BJ (cell line): ENCODE results near the gene GFER. TPM values are rescaled to one million over a fixed set of nuclear protein-coding genes. Genes with fewer than 3 reads are reported as not detected.
A peak's percentile ranks its signal among the peaks of the same experiment; 100 is the strongest.

Experiments
- CTCF ChIA-PET: fragments of 350-600 bp; formaldehyde crosslinking; extraction: SDS; loops from one replicate; lab custom pipeline; 2021; ENCODE audit warnings: antibody characterized with exemption, inconsistent platforms; lab: Yijun Ruan, JAX
- POLR2A ChIA-PET: fragments of 300-600 bp; sonication (Branson Sonifier 250); formaldehyde crosslinking; extraction: SDS; loops from one replicate; lab custom pipeline; 2021; ENCODE audit warnings: antibody characterized with exemption; lab: Charles Lee
- DNase-seq: peaks from one replicate; pipeline ENCODE4 v3.0.0-alpha.2; 2011; ENCODE audit warnings: low read depth
- H3K27me3 ChIP-seq: 2 replicates; pipeline ENCODE4 v1.6.0; 2011; ENCODE audit warnings: low read length; ENCODE audit not compliant: control insufficient read depth, insufficient read depth
- H3K36me3 ChIP-seq: 2 replicates; pipeline ENCODE4 v1.5.1; 2011; ENCODE audit warnings: low read length; ENCODE audit not compliant: control insufficient read depth, insufficient read depth
- H3K4me3 ChIP-seq: 2 replicates; pipeline ENCODE4 v1.5.1; 2011; ENCODE audit warnings: low read depth, mild to moderate bottlenecking, control low read depth, low read length
- polyA plus RNA-seq: library from polyadenylated mRNA; depleted of rRNA; stranded (reverse); fragments of >200 nt; gene quantifications from 2 replicates; pipeline ENCODE4 v1.2.3, GENCODE V29; 2011
- TF ChIP-seq, protein P1 (sequence below): IDR thresholded peaks from 2 replicates; pipeline ENCODE4 v1.5.1; 2011; ENCODE audit warnings: low read depth, mild to moderate bottlenecking, control low read depth, inconsistent platforms, low read length, moderate library complexity; ENCODE audit not compliant: insufficient read depth

GFER gene
- polyA plus RNA-seq, 1 experiment = 19.8 TPM

DNA sequence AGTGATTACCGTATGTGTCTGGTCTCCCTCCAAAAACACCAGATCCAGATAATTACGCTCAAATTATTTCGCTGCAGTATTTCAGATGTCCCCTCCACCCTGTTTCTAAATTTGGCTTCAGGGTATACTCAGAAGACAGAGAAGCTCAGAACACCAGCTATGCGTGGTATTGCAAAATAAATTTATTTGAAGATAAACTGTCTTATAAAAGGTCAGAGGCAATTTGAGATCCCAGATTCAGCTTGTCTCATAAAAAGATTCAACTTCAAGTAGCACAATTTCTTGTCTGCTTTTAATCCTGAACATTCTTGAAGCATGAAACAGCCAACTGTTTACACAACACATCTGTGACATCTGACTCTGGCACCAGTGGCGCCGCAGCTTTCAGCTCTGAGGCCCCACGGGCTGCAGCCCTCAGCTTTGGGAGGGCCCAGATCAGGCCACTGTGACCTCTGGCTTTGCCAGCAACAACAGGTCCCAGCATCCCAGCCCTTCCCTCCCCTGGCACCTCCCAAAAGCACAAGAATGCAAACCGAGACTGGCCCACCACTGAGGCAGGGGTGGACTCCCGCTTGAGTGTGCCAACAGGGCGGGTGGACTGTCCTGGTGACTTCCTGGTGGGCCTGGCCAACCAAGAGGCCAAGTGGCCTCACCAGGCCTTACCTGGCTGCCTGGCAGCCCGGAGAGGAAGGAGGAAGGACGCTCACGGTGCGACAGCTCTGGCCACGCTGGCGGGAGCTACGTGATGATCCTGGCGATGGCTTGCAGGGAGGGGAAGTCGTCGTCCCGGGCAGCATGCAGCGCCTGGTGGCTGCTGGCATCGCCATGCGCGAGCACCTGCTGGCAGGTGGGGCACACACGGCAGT is 13.7 kb downstream of the GFER start:
- peak; percentile 60 for DNase-seq
- CTCF ChIA-PET = interaction anchor here (0.6 to 1.5 kb wide), 4 partner anchors 15 to 143 kb away, joined by 3 to 5 read pairs (median 4); no protein-coding TSS in a partner anchor
- TF ChIP-seq, protein P1, sequence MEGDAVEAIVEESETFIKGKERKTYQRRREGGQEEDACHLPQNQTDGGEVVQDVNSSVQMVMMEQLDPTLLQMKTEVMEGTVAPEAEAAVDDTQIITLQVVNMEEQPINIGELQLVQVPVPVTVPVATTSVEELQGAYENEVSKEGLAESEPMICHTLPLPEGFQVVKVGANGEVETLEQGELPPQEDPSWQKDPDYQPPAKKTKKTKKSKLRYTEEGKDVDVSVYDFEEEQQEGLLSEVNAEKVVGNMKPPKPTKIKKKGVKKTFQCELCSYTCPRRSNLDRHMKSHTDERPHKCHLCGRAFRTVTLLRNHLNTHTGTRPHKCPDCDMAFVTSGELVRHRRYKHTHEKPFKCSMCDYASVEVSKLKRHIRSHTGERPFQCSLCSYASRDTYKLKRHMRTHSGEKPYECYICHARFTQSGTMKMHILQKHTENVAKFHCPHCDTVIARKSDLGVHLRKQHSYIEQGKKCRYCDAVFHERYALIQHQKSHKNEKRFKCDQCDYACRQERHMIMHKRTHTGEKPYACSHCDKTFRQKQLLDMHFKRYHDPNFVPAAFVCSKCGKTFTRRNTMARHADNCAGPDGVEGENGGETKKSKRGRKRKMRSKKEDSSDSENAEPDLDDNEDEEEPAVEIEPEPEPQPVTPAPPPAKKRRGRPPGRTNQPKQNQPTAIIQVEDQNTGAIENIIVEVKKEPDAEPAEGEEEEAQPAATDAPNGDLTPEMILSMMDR = no peak
- Histone ChIP-seq H3K4me3 (no peak overlapping the region), H3K36me3 (peaks cover 42% of the 10 kb centered on the region), H3K27me3 (no peaks in the 10 kb centered on the region)
- POLR2A ChIA-PET = no interaction called here

DNA sequence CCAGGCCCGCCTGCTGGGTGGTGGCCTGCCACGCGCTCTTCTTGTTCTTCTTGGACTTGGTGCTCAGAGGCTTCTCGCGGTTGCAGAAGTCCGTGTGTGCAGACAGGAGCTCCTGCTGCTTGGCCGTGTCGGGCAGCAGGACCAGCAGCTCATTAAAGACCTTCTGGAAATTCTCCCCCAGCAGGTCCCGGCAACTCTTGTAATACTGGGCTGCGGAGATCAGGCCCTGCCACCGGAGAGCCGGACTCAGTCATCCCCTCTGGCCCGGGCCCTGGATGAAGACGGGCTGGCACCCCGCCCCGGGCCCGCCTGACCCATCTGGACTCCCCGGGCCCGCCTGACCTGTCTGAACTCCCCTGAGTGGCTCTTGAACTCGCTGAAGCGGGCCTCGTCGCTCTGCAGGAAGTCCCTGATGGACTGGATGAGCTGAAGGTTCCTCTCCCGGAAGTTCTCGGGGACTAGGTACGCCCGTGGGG is 14.4 kb downstream of the GFER start:
- DNase-seq = no peak
- peaks cover 48% of the 10 kb centered on the region for H3K36me3 ChIP-seq
- H3K27me3 ChIP-seq = no peaks in the 10 kb centered on the region
- POLR2A ChIA-PET = no interaction called here
- CTCF ChIA-PET = interaction anchor here (1.2 kb wide), 1 partner anchor 15 kb away, joined by 5 read pairs; no protein-coding TSS in a partner anchor
- TF ChIP-seq, protein P1 = no peak
- no peak overlapping the region for H3K4me3 ChIP-seq

DNA sequence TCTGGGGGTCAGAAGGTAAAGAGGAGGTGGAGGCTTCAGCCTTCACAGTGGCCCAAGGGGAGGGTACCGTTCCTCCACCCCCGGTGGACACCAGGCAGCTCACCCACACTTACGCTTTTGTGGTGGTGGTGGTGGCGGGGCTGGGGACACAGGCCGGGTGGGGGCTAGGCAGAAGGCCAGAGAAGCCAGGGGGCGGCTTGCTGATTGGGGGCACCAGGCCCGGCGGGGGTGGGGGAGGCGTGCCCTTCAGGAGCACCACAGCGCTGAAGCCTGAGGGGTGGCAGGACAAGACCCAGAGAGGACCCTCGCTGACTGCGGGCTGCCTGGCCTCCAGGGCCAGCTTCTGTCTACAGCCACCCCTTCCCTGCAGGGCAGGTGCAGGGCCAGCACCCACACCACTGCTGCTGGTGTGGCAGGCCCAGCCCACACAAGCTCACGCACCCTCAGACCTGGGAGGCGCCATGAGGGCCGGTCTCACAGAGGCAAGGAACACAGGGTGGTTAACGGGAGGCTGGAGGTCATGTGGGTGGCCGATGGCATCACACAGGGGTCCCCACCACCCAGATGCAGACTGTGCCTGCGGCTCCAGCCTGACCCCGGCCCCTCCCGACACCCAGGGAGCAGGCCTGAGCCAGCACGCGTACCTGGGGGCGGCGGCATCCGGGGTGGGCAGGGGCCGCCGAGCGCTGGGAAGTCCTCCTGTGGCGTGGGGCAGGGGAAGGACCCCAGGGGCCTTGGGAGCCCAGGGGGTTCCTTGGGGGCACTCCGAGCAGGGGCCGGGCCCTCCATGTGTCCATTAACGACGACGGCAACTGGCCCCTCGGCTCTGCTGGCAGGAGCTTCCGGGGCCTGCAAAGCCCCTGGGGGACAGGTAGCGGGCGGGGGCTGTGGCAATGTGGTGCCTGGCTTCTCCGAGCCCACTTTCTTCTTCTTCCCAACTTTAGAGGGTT is 15.1 kb downstream of the GFER start:
- POLR2A ChIA-PET = no interaction called here
- CTCF ChIA-PET = interaction anchor here (1.2 kb wide), 1 partner anchor 14 kb away, joined by 5 read pairs; no protein-coding TSS in a partner anchor
- TF ChIP-seq, protein P1 = no peak
- Histone ChIP-seq H3K36me3 (peaks cover 48% of the 10 kb centered on the region), H3K4me3 (no peak overlapping the region), H3K27me3 (no peaks in the 10 kb centered on the region)
- no peak for DNase-seq

DNA sequence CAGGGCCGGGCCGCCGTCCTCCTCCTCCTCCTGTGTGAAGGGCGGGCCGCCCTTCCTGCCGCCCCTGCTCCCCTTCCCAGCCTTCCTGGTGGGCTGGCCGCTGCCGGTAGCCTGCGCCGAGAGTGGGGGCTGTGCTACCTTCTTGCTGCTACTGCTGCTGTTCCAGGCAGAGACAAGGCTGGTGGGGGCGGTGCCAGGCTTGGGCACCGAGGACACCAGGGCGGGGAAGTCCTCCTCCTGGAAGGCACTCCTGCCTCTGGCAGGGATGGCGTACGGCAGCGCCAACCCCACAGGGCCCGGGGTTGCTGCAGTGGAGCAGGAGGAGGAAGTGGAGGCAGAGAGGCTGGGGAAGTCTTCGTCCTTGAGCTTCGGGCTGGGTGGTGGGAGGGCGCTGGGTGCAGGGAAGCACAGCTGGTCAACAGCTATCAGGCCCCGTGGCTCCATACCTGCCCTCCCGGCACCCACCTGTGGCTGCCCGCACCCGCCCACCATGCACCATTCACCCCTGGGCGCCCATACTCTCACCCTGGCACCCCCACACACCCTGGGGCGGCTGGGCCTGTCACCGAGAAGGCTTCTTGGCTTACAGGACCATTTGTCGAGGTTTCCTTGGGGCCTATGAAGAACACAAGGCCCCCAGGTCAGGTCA is 16.0 kb downstream of the GFER start:
- H3K36me3 ChIP-seq = peaks cover 51% of the 10 kb centered on the region
- no peaks in the 10 kb centered on the region for H3K27me3 ChIP-seq
- no peak overlapping the region for H3K4me3 ChIP-seq
- TF ChIP-seq, protein P1 = no peak
- DNase-seq = no peak
- CTCF ChIA-PET = no interaction called here
- POLR2A ChIA-PET = no interaction called here
